GM12875 (cell line): ENCODE results near the gene ZGPAT.

Source experiments
- H3K4me3 ChIP-seq: one replicate; pipeline ENCODE4 v1.5.1; 2011; ENCODE audit warnings: low read depth, low read length, control low read depth
- TF ChIP-seq, protein P1 (sequence below): IDR thresholded peaks from 2 replicates; pipeline ENCODE4 v1.5.1; 2011; ENCODE audit warnings: low read depth, mild to moderate bottlenecking, control low read depth, inconsistent platforms, low read length, moderate library complexity, borderline replicate concordance; ENCODE audit not compliant: insufficient read depth

ZGPAT gene

GRCh38 chr20:63733579-63734081, 25.8 kb downstream of the ZGPAT start:
- H3K4me3 ChIP-seq: no peak overlapping the region
- TF ChIP-seq, protein P1, sequence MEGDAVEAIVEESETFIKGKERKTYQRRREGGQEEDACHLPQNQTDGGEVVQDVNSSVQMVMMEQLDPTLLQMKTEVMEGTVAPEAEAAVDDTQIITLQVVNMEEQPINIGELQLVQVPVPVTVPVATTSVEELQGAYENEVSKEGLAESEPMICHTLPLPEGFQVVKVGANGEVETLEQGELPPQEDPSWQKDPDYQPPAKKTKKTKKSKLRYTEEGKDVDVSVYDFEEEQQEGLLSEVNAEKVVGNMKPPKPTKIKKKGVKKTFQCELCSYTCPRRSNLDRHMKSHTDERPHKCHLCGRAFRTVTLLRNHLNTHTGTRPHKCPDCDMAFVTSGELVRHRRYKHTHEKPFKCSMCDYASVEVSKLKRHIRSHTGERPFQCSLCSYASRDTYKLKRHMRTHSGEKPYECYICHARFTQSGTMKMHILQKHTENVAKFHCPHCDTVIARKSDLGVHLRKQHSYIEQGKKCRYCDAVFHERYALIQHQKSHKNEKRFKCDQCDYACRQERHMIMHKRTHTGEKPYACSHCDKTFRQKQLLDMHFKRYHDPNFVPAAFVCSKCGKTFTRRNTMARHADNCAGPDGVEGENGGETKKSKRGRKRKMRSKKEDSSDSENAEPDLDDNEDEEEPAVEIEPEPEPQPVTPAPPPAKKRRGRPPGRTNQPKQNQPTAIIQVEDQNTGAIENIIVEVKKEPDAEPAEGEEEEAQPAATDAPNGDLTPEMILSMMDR: no peak

- TF ChIP-seq, protein P1: no peak
- no peak overlapping the region for H3K4me3 ChIP-seq
Measured at GRCh38 chr20:63734111-63734945, 26.5 kb downstream of the ZGPAT start.

- no peak overlapping the region for H3K4me3 ChIP-seq
- TF ChIP-seq, protein P1: no peak
Measured at GRCh38 chr20:63734946-63735858, 27.4 kb downstream of the ZGPAT start.

DNA sequence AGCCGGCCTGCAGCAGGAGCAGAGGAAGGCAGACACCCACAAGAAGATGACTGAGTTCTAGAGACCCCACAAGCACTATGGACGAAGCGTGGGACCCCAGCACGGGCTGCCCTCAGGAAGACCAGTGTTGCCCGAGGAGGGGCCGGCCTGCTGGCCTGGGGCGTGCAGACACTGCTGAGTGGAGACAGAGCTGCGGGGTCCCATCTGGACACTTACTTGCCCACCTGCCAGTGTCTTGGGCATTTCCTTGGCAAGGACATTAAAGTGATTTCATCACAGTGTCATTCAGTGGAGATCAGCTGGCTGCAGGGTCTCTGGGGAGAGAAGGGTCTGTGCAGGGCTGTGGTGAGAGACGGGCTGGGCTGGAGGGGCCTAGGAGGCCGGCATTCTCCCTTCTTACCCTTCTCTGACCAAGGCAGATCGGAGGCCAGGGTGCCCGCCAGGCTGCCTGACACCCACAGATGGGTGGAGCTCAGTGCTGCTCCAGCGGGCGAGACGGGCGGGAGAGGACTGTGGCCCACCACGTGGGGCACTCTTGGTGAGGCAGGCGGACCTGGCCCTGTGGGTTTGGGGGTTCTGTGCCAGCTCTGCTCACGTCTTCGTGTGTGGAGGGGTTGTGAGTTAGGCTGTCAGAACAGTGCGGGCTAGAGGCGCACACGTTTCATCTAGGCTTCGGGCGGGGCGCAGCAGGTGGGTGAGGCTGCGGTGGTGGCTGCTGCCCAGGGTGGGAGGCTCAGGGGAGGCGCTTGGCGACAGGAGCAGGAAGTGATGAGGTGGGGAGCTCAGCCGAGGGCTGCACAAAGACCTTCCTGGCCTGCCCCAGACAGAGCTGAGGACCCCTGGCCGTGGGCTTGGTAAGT, 28.2 kb downstream of the ZGPAT start, which contains the start of gene LIME1:
Gene LIME1, plus strand, starts transcription at position 806 of the 860 bp plus-strand sequence. CDS start 886 bp downstream, outside the sequence.
- TF ChIP-seq, protein P1: no peak
- peak within 1 kb of the TSS; percentile 61 for H3K4me3 ChIP-seq

DNA sequence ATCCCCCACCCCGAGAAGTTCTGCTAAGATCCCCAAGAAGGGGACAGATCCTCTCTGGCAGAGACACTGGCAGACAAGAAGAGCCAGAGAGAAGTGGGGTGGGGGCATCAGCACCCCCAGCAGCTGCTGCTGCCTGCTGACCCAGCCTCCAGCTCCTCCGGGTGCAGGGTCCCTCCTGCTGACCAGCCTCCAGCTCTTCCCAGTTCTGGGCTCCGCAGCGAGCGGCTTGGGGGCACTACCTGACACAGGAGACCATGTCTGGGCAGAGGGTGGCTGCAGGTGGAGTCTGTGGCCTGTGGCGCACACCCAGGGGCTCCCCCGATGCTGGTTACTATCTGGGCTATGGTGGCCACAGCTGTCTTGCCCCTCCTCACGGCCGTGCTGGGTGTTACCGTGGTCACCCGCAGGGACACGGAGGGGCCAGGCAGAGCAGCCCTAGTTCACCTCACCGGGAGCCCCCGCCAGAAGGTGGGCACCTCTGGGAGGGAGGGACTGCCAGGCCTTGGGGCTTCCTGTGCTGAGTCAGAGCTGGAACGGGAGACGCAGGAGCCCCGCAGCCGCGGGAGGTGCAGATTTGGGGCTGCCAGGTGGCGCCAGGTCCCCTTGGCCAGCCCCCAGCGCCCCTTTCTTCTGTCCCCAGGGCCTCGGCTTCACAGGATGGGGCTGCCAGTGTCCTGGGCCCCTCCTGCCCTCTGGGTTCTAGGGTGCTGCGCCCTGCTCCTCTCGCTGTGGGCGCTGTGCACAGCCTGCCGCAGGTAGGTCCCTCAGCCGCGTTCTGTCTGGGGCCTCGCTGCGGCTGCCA, 29.3 kb downstream of the ZGPAT start:
- peak overlapping the region; percentile 61 for H3K4me3 ChIP-seq
- TF ChIP-seq, protein P1: no peak

GRCh38 chr20:63737695-63737944, 29.8 kb downstream of the ZGPAT start:
- peak overlapping the region; percentile 61 for H3K4me3 ChIP-seq
- TF ChIP-seq, protein P1: no peak
